HEK293 (cell line): ENCODE results near the gene ADAMTSL2.

ENCODE experiments used
- CTCF ChIA-PET: fragments of 350-600 bp; formaldehyde crosslinking; extraction: SDS; loops from one replicate; lab custom pipeline; 2021; ENCODE audit warnings: antibody characterized with exemption; lab: Yijun Ruan, JAX
- POLR2A ChIA-PET: fragments of 300-600 bp; formaldehyde crosslinking; extraction: SDS; loops from one replicate; lab custom pipeline; 2020; ENCODE audit warnings: antibody characterized with exemption, inconsistent platforms; lab: Yijun Ruan, JAX
- H3K27ac ChIP-seq: fragments of 200-500 bp; sonication (Bioruptor generic); 2 replicates; pipeline ENCODE4 v1.5.1; 2014; ENCODE audit warnings: low read depth, low read length, control low read depth, inconsistent platforms; ENCODE audit errors: extremely low read depth
- H3K36me3 ChIP-seq, 2 experiments: fragments of 200-500 bp in 1 of 2; sonication (Bioruptor generic) in 1 of 2; 1 replicate in 1 of 2; 2 replicates in 1 of 2; pipeline ENCODE4 v1.5.1; 2014 to 2017; ENCODE audit warnings: inconsistent platforms in 2 of 2, low read length in 2 of 2; ENCODE audit not compliant: control insufficient read depth in 2 of 2, insufficient read depth in 1 of 2
- H3K4me1 ChIP-seq: fragments of 200-500 bp; sonication (Bioruptor generic); 2 replicates; pipeline ENCODE4 v1.5.1; 2014; ENCODE audit warnings: mild to moderate bottlenecking, low read length, inconsistent platforms; ENCODE audit not compliant: control insufficient read depth, insufficient read depth
- H3K4me3 ChIP-seq: 2 replicates; pipeline ENCODE4 v1.5.1; 2011; ENCODE audit warnings: low read depth, mild to moderate bottlenecking, control low read depth, low read length, moderate library complexity
- H3K9me3 ChIP-seq: fragments of 200-500 bp; sonication (Bioruptor generic); 2 replicates; pipeline ENCODE4 v1.5.1; 2014; ENCODE audit warnings: low read depth, low read length, inconsistent platforms; ENCODE audit not compliant: control insufficient read depth, insufficient read depth
- BCL11A ChIP-seq: fragments of 450-650 bp; formaldehyde crosslinking; IDR thresholded peaks from 2 replicates; pipeline ENCODE4 v1.5.1; 2016; ENCODE audit warnings: low read depth, missing biosample characterization, missing genetic modification characterization
- CTCF ChIP-seq: fragments of 450-650 bp; formaldehyde crosslinking; IDR thresholded peaks from 2 replicates; pipeline ENCODE4 v1.5.1; 2016; ENCODE audit warnings: missing biosample characterization, missing genetic modification characterization
- GFI1B ChIP-seq: fragments of 450-650 bp; formaldehyde crosslinking; IDR thresholded peaks from 2 replicates; pipeline ENCODE4 v1.5.1; 2016; ENCODE audit warnings: missing biosample characterization, missing genetic modification characterization
- HOXD13 ChIP-seq: sonication (generic); formaldehyde crosslinking; IDR thresholded peaks from 2 replicates; pipeline ENCODE4 v1.8.0; 2022; ENCODE audit warnings: missing genetic modification reagents, borderline replicate concordance
- KLF1 ChIP-seq: fragments of 450-650 bp; formaldehyde crosslinking; IDR thresholded peaks from 2 replicates; pipeline ENCODE4 v1.5.1; 2016; ENCODE audit warnings: missing biosample characterization, missing genetic modification characterization
- REST ChIP-seq: fragments of 450-650 bp; formaldehyde crosslinking; IDR thresholded peaks from 2 replicates; pipeline ENCODE4 v1.5.1; 2016; ENCODE audit warnings: missing biosample characterization, missing genetic modification characterization
- SALL2 ChIP-seq: fragments of 450-650 bp; formaldehyde crosslinking; IDR thresholded peaks from 2 replicates; pipeline ENCODE4 v1.5.0; 2017; ENCODE audit warnings: missing biosample characterization, mild to moderate bottlenecking, missing genetic modification characterization, borderline replicate concordance
- SCRT2 ChIP-seq: fragments of 450-650 bp; formaldehyde crosslinking; IDR thresholded peaks from 2 replicates; pipeline ENCODE4 v1.5.1; 2016; ENCODE audit warnings: missing biosample characterization, missing genetic modification characterization
- SETDB1 ChIP-seq: IDR thresholded peaks from one replicate; pipeline ENCODE4 v1.6.1; 2017; ENCODE audit warnings: mild to moderate bottlenecking, low read length, moderate library complexity, mixed read lengths; ENCODE audit not compliant: insufficient read length
- ZBTB20 ChIP-seq: fragments of 450-650 bp; formaldehyde crosslinking; IDR thresholded peaks from 2 replicates; pipeline ENCODE4 v1.5.1; 2016; ENCODE audit warnings: missing biosample characterization, missing genetic modification characterization
- ZBTB26 ChIP-seq: fragments of 450-650 bp; formaldehyde crosslinking; optimal IDR thresholded peaks from 2 replicates; pipeline ENCODE3; 2016; ENCODE audit warnings: missing biosample characterization, mild to moderate bottlenecking, missing genetic modification characterization
- ZBTB48 ChIP-seq: fragments of 450-650 bp; formaldehyde crosslinking; IDR thresholded peaks from 2 replicates; pipeline ENCODE4 v1.5.1; 2016; ENCODE audit warnings: missing biosample characterization, missing genetic modification characterization
- ZNF16 ChIP-seq: fragments of 450-650 bp; formaldehyde crosslinking; IDR thresholded peaks from 2 replicates; pipeline ENCODE4 v1.5.1; 2016; ENCODE audit warnings: low read depth, missing biosample characterization, missing genetic modification characterization
- ZNF324 ChIP-seq: fragments of 450-650 bp; formaldehyde crosslinking; IDR thresholded peaks from 2 replicates; pipeline ENCODE4 v1.5.1; 2016; ENCODE audit warnings: missing biosample characterization, missing genetic modification characterization
- ZNF398 ChIP-seq: fragments of 450-650 bp; formaldehyde crosslinking; IDR thresholded peaks from 2 replicates; pipeline ENCODE4 v1.5.1; 2017; ENCODE audit warnings: missing biosample characterization, missing genetic modification characterization
- ZNF433 ChIP-seq: fragments of 450-650 bp; formaldehyde crosslinking; IDR thresholded peaks from 2 replicates; pipeline ENCODE4 v1.5.1; 2016; ENCODE audit warnings: missing biosample characterization, missing genetic modification characterization, low read depth
- ZNF561 ChIP-seq: fragments of 450-650 bp; IDR thresholded peaks from 2 replicates; pipeline ENCODE4 v1.5.1; 2018; ENCODE audit warnings: missing biosample characterization, missing genetic modification characterization, borderline replicate concordance
- ZNF600 ChIP-seq: fragments of 450-650 bp; formaldehyde crosslinking; IDR thresholded peaks from 2 replicates; pipeline ENCODE4 v1.5.1; 2016; ENCODE audit warnings: missing biosample characterization, missing genetic modification characterization
- ZNF660 ChIP-seq: fragments of 450-650 bp; IDR thresholded peaks from 2 replicates; pipeline ENCODE4 v1.5.1; 2018; ENCODE audit warnings: missing biosample characterization, mild to moderate bottlenecking, missing genetic modification characterization
- ZNF701 ChIP-seq: fragments of 450-650 bp; formaldehyde crosslinking; IDR thresholded peaks from 2 replicates; pipeline ENCODE4 v1.5.1; 2016; ENCODE audit warnings: missing biosample characterization, missing genetic modification characterization
- ZNF704 ChIP-seq: fragments of 450-650 bp; formaldehyde crosslinking; IDR thresholded peaks from 2 replicates; pipeline ENCODE4 v1.5.1; 2016; ENCODE audit warnings: missing biosample characterization, missing genetic modification characterization
- ZNF768 ChIP-seq: fragments of 450-650 bp; formaldehyde crosslinking; IDR thresholded peaks from 2 replicates; pipeline ENCODE4 v1.5.1; 2018; ENCODE audit warnings: missing biosample characterization, mild to moderate bottlenecking, missing genetic modification characterization
- ZNF830 ChIP-seq: fragments of 450-650 bp; IDR thresholded peaks from 2 replicates; pipeline ENCODE4 v1.5.0; 2018; ENCODE audit warnings: missing biosample characterization, missing genetic modification characterization, low read depth, mild to moderate bottlenecking, moderate library complexity

ADAMTSL2 gene

DNA sequence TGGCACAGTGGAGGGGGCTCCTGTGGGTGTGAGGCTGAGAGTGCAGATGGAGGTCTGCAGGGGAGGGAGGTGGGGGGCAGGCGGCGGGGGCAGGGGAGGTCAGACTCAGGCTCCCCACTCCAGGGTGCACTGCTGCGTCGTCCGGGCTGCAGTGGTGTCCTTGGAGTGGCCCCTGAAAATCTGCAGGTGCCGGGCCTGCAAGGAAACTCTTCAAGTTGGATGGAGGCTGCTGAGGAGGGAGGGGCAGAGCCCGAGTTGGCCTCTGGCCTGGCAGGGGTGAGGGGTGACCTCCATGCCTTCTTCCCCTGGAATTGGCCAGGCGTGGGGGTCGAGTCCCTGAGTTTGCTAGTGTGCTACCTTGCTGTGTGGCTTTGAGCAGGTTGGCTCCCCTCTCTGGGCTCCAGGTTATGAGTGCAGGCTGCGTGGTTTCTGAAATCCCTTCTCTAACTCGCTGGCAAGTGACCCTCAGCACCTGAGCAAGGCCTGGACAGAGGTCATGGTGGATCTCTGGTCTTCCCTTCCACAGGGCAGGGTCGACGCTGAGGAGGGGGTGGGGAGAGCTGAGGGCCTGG is 888 bp downstream of the ADAMTSL2 start:
- H3K4me3 ChIP-seq: no peak overlapping the region
- POLR2A ChIA-PET: no interaction called here
- CTCF ChIA-PET: no interaction called here
- no peak overlapping the region for H3K27ac ChIP-seq
- H3K9me3 ChIP-seq: no peaks in the 10 kb centered on the region
- no peaks in the 10 kb centered on the region for H3K4me1 ChIP-seq
- no peaks in the 10 kb centered on the region for H3K36me3 ChIP-seq
- TF ChIP-seq ZNF398 (tag by site-specific recombination) (no peak), ZBTB48 (no peak), SALL2 (tag by site-specific recombination) (no peak), KLF1 (no peak), ZBTB20 (no peak), ZNF660 (tag by site-specific recombination) (no peak), ZNF768 (tag by site-specific recombination) (0 out of 2 replicates have a peak, but pooled peaks have one; percentile 55), BCL11A (tag by site-specific recombination) (no peak)

GRCh38 chr9:133536080-133536479 is 1.6 kb downstream of the ADAMTSL2 start:
- Histone ChIP-seq H3K27ac (no peak overlapping the region), H3K36me3 (no peaks in the 10 kb centered on the region), H3K4me3 (no peak overlapping the region), H3K9me3 (no peaks in the 10 kb centered on the region), H3K4me1 (no peaks in the 10 kb centered on the region)
- CTCF ChIA-PET: interaction anchor here (0.8 to 1.4 kb wide), 2 partner anchors 190 to 191 kb away, joined by 3 to 4 read pairs; no protein-coding TSS in a partner anchor
- TF ChIP-seq ZNF704 (tag by site-specific recombination) (no peak), ZNF830 (no peak), SETDB1 (no peak), CTCF (tag by site-specific recombination) (no peak), HOXD13 (CRISPR knock-in tag) (no peak), ZNF561 (no peak), ZNF600 (no peak), ZNF433 (tag by site-specific recombination) (no peak), ZNF16 (no peak), ZBTB26 (tag by site-specific recombination) (no peak), SCRT2 (no peak), ZNF701 (tag by site-specific recombination) (no peak), REST (tag by site-specific recombination) (no peak), ZNF660 (tag by site-specific recombination) (no peak), ZNF324 (tag by site-specific recombination) (no peak), GFI1B (tag by site-specific recombination) (no peak)
- TF ChIP-seq, all 188 proteins: peak for 0
- POLR2A ChIA-PET: no interaction called here
